Inferior parietal cortex (tissue), 1 donor: Measurements from ENCODE around the gene RAD54L.
"Not testable (repeated sequence)": the region's sequence is repeated elsewhere in the genome, so short reads cannot be mapped to it uniquely, and the experiment has no call there.

ENCODE experiments used
- DNase-seq: peaks from one replicate; pipeline ENCODE4 v3.0.0-alpha.2; 2016; ENCODE audit errors: extremely low spot score

The RAD54L gene

DNA sequence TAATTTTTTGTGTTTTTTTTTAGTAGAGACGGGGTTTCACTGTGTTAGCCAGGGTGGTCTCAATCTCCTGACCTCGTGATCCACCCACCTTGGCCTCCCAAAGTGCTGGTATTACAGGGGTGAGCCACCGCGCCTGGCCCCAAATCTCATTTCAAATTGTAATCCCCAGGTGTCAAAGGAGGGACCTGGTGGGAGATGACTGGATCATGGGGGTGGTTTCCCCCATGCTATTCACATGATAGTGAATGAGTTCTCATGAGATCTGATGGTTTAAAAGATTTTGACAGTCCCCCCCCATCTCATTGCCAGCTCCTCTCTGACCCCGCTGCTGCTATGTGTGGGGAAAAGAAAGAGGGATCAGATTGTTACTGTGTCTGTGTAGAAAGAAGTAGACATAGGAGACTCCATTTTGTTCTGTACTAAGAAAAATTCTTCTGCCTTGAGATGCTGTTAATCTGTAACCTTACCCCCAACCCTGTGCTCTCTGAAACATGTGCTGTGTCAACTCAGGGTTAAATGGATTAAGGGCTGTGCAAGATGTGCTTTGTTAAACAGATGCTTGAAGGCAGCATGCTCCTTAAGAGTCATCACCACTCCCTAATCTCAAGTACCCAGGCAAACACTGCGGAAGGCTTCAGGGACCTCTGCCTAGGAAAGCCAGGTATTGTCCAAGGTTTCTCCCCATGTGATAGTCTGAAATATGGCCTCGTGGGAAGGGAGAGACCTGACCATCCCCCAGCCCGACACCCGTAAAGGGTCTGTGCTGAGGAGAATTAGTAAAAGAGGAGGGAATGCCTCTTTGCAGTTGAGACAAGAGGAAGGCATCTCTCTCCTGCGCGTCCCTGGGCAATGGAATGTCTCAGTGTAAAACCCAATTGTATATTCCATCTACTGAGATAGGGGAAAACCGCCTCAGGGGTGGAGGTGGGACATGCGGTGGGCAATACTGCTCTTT, 72.7 kb downstream of the RAD54L start:
- DNase-seq = not testable (repeated sequence)

DNA sequence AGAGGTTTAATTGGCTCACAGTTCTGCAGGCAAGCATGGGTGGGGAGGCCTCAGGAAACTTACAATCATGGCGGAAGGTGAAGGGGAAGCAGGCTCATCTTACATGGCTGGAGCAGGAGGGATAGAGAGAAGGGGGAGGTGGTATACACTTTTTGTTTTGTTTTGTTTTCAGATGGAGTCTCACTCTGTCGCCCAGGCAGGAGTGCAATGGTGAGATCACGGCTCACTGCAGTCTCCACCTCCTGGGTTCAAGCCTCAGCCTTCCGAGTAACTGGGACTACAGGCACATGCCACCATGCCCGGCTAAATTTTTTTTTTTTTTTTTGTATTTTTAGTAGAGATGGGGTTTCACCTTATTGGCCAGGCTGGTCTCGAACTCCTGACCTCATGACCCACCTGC, 74.6 kb downstream of the RAD54L start:
- not testable (repeated sequence) for DNase-seq

DNA sequence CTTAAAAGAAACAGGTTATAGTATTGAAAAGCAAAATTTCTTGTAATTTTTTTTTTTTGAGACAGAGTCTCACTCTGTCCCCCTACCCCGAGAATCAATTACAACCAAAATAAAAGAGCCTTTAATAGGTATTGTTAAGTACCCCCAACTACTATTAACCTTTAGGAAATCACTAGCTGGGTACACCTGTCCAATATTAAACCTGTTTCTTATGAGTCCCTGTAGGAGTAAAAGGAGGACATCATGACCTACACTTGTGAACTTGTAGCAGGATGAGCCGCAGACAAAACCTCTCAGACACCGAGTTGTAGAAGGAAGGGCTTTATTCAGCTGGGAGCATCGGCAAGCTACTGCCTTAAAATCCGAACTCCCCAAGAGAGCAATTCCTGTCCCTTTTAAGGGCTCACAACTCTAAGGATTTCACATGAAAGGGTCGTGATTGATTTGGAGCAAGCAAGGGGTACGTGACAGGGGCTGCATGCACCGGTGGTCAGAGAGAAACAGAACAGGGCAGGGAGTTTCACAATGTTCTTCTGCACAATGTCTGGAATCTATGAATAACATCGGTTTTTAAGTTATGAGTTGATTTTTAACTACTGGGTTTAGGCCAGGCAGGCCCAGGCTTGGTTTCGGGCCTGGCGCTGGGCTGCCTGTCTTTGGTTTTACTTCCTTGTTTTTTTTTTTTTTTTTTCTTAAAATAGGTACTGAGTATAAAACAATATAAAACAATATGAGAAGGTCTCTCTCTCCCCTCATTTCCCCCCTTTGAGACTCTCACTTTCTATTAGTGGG, 77.9 kb downstream of the RAD54L start:
- not testable (repeated sequence) for DNase-seq
